Measurements from ENCODE around the gene COL20A1.
"Not testable (repeated sequence)": the region's sequence is repeated elsewhere in the genome, so short reads cannot be mapped to it uniquely, and the experiment has no call there.

The COL20A1 gene

DNA sequence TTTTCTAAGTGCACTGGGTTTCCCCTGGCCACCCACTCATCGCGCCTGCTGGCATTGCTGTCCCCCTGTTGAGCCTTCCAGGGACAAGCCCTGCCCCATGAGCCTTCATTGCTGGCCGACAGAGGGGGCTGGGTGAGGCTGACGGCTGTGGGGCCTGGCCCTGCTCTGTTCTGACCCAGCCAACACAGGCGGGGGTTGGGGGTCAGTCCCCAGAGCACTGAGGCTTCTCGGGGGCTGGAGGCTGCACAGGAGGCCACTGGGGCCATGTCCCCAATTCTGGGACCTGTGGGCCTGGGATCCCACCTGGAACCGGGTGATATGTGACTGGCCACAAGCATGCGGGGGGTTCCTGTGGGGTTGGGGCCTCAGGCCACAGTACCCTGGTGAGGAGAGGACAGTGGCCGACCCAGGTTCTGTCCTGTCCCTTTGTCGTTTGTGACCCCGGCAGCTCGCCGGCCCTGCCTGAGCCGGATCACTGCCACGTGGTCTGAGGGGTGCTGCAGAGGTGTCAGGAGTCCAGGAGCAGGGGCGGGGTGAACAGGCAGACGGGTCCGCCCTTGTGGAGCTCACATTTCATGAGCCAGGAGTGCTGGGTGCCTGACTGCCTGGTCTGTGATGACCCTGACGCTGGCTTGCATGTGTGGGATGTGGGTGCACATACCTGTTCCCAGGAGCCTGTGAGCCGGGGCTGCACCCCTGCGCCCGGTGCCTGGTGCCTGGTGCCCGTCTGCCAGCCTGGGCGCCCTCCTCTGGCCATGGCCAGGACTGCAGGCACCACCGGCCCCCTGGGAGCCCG, 2.1 kb upstream of the COL20A1 start:
- peak; percentile 99 for DNase-seq (ENCODE audit: low spot score)

DNA sequence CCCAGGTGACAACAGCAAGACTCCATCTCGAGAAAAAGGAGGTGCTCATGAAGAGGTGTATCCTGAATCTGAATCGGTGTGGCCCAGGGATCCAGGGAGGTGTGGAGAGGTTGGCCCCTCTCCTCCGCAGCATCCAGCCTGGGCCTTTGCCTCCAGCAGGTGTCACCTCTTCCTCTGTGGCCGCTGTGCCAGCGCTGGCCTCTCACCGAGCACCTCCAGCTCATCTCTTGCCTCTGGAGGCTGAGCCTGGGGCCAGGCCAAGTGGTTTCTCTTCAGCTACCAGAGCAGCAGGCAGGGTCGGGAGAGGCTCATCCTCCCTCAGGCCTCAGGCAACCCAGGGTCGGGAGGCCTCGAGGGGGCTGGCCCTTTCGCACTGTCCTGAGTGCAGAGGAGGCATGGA, 1.2 kb upstream of the COL20A1 start:
- no peak for DNase-seq (ENCODE audit: low spot score)

- DNase-seq (ENCODE audit: low spot score): no peak
Measured at GRCh38 chr20:63292292-63292701, 689 bp upstream of the COL20A1 start.

DNA sequence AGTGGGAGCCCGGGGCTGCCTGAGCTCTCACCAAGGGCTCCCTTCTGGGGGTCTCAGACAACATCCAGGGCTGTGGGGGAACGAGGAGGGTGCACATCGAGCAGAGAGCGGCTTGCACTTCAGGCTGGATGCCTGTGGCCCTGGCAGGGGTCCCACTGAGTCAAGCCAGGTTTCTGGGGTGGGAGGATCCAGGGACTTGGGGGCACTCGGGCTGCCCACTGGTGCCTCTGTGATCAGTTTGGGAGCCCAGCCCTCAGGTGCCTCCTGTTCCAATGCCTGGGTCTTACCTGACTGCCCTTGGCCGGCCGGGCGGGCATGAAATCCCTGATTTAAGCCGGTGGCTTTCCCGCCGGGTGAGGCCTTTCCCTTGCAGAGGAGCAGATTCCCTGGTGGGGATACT, 470 bp downstream of the COL20A1 start:
- no peak for DNase-seq (ENCODE audit: low spot score)

GRCh38 chr20:63293871-63294535, 1.0 kb downstream of the COL20A1 start:
- DNase-seq (ENCODE audit: low spot score): peak; percentile 79

GRCh38 chr20:63294536-63294900, 1.5 kb downstream of the COL20A1 start:
- DNase-seq (ENCODE audit: low spot score): no peak

DNA sequence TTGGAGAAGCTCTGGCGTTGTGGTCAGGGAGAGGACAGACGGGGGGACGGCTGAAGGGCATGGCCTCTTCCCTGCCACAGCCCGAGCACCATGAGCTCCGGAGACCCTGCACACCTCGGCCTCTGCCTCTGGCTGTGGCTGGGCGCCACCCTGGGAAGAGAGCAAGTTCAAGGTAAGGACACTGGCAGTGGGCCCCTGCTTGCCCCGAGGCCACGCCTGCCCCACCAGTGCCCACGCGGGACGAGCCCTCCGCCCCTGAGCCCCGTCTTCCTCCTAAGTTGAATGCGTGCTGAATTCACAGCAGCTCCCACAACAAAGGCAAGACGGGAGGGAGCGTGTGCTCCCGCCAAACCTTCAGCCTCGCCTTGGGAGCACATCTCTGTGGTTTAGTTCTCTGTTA, 2.0 kb downstream of the COL20A1 start:
- DNase-seq (ENCODE audit: low spot score): no peak

GRCh38 chr20:63295422-63295821, 2.4 kb downstream of the COL20A1 start:
- DNase-seq (ENCODE audit: low spot score): no peak

DNA sequence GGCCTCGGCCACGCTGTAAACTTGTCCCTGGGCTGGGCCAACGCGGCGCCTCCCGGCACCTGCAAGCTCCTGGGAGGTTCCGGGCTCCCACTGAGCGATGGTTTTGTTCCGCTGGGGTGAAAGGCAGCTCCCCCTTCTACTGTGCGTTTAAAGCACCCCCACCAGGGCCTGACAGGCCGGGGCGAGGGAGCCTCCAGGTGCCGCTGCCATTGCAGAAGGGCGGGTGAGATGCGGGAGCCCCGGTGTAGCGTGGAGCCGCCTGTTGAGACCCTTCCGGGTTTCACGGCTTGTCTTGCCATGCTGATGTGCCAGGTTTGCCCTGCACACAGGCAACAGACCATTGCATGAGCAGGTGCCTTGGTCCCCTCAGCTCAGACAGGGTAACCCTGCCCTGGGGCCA, 2.9 kb downstream of the COL20A1 start:
- no peak for DNase-seq (ENCODE audit: low spot score)

DNA sequence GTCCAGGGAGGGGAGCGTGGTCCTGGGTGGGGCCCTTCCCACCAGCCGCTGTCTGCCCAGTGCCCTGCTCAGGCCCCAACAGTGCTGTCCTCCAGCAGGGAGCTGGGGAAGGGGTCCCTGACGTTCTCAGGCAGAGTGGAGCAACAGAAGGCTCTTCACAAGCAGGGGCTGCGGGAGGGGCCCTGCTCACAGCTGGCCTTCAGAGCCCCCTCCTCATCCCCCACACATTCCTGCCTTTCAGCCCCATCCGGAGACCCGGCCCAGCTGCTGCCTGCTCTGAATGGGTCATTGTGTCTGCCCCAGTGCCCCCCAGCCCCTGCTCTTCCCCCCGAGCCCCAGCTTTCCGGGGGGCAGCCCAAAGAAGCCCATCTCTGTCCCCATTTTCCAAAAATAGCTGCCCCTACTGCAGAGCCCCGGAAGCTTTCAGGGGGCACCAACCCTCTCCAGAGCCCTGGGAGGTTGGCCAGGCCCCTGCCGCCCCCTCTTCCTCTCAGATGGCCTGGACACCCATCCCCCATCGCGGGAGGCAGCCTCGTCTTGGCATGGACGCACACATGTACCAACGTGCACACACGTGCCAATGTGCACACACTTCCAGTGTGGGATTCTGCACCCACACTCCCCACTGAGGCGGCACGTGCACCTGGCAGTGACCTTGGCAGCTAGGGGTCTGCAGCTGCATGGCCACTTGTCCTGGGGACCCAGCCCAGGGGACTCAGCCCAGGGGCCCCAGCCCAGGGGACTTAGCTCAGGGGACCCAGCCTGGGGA, 3.7 kb downstream of the COL20A1 start:
- DNase-seq (ENCODE audit: low spot score): no peak

GRCh38 chr20:63297371-63297781, 4.4 kb downstream of the COL20A1 start:
- DNase-seq (ENCODE audit: low spot score): no peak

DNA sequence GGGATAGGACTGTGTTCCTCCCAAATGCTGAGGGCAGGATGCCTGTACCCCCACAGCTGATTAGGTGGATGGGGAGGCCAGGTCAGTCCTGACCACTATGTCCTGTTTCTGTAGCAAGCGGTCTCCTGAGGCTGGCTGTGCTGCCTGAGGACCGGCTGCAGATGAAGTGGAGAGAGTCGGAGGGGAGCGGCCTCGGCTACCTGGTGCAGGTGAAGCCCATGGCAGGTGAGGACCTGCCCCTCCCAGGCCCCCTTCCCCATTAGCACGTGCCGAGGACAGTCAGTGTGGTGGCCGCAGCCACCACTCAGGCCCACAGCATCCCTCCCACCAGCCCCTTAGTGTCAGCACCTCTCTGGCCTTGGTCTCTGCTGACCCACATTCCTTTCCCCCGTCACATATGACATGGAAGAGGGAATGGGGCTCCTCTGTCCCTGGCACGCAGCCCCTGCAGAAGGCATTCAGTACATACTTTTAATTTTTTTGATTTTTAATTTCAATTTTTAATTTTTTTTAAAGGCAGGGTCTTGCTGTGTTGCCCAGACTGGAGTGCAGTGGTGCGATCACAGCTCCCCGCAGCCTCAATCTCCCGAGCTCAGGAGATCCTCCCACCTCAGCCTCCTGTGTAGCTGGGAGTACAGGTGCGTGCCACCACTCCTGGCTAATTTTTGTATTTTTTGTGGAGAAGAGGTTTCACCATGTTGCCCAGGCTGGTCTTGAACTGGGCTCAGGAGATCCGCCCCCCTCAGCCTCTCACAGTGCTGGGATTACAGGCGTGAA, 5.0 kb downstream of the COL20A1 start:
- no peak for DNase-seq (ENCODE audit: low spot score)

DNA sequence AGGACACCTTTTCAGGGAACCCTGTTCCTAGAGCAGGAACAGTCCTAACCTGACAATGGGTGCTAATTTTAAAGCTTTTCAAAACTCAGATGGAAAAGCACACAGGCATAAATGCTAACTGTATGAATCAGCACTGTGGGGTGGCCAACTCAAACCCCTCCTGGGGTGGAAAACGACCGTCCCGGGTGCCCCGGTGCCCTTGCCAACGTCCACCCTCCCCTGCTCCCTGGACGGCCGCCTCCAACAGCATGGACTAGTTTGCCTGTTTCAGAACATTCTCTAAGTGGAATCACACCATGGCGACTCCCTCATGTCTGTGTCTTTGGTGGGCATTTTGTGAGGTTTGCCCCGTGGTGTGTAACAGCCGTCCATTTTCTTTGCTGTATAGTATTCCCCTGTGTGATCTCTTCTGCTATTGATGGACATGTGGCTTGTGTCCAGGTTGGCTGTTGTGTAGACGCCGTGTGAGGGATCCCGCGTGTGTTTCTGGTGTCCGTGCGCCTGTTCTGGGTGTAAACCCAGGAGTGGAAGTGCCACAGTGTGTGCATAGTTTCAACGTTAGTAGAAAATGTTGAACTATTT, 5.8 kb downstream of the COL20A1 start:
- no peak for DNase-seq (ENCODE audit: low spot score)

DNA sequence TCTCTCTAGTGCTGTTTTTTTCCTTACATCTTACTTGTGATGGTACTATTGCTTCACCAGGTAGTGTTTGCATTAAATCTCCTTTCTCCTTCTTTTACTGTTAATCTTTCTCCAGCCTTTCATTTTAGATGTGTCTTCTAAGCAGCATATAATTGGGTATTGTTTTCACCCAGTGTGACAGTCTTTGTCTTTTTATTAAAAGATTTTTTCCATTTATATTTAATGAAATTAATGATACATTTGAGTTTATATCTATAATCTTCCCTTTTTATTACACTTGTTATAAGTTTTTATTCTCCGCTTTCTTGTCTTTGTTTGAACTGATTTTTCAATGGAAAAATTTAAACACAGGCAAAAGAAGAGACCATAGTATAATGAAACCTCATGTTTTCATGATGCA, 8.7 kb downstream of the COL20A1 start:
- DNase-seq (ENCODE audit: low spot score): no peak

GRCh38 chr20:63303095-63303666, 10.2 kb downstream of the COL20A1 start:
- no peak for DNase-seq (ENCODE audit: low spot score)

- no peak for DNase-seq (ENCODE audit: low spot score)
Measured at GRCh38 chr20:63305393-63305792, 12.4 kb downstream of the COL20A1 start.

- DNase-seq (ENCODE audit: low spot score): not testable (repeated sequence)
Measured at GRCh38 chr20:63305933-63306672, 13.1 kb downstream of the COL20A1 start.

- DNase-seq (ENCODE audit: low spot score): no peak
Measured at GRCh38 chr20:63306673-63307537, 13.9 kb downstream of the COL20A1 start.

DNA sequence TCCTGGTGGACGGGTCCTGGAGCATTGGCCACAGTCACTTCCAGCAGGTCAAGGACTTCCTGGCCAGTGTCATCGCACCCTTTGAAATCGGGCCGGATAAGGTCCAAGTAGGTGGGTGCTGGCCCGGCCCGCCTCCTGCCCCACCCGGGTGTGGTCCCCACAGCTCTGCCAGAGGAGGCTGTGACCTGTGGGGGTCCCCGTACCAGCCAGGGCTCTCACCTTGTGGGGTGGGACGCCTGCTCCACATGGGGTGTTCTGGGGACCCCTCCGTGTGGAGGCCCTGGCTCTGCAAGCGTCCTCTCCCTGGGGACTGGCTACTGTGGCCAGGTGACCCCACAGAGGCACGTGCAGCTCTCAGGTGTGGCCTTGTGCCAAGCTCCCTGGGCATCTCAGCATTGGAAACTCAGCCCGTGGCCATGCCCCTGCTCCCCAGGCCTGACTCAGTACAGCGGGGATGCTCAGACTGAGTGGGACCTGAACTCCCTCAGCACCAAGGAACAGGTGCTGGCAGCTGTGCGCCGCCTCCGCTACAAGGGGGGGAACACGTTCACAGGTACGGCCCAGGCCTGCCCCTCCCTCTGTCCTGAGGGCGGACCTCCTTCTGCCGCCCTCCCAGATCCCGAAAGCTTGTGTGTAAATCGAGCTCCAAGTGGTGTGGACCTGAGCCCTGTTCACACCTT, 14.7 kb downstream of the COL20A1 start:
- DNase-seq (ENCODE audit: low spot score): no peak

Data from iPS-NIHi11 (cell line).